HepG2 (cell line): Measurements from ENCODE around the gene SUN5. TPM values are rescaled to one million over a fixed set of nuclear protein-coding genes. Genes with fewer than 3 reads are reported as not detected.

Experiments
- DNMT3B ChIP-seq: conservative IDR thresholded peaks from 2 replicates; pipeline ENCODE4 v1.6.1; 2016; ENCODE audit warnings: missing biosample characterization, control low read depth
- EZH2 ChIP-seq: conservative IDR thresholded peaks from 2 replicates; pipeline ENCODE4 v1.6.1; 2012; ENCODE audit warnings: mild to moderate bottlenecking, low read depth, low read length, moderate library complexity
- IRF2 ChIP-seq: IDR thresholded peaks from 2 replicates; pipeline ENCODE4 v1.6.1; 2018; ENCODE audit warnings: missing genetic modification reagents, missing compliant biosample characterization
- MAFF ChIP-seq: IDR thresholded peaks from 2 replicates; pipeline ENCODE4 v1.6.1; 2011; ENCODE audit warnings: low read depth, low read length, improper control_type of control experiment
- MED8 ChIP-seq: sonication (generic); formaldehyde crosslinking; IDR thresholded peaks from 2 replicates; pipeline ENCODE4 v1.8.1; 2023; ENCODE audit warnings: mild to moderate bottlenecking, missing genetic modification reagents; ENCODE audit not compliant: insufficient replicate concordance
- MTF2 ChIP-seq: sonication (generic); formaldehyde crosslinking; IDR thresholded peaks from 2 replicates; pipeline ENCODE4 v1.5.0; 2020; ENCODE audit warnings: missing genetic modification reagents, borderline replicate concordance
- PCBP2 ChIP-seq: fragments of 200-400 bp; formaldehyde crosslinking; optimal IDR thresholded peaks from 2 replicates; pipeline ENCODE3; 2018; ENCODE audit warnings: low read length, low read depth; ENCODE audit not compliant: poor library complexity, severe bottlenecking
- REL ChIP-seq: sonication (generic); formaldehyde crosslinking; conservative IDR thresholded peaks from 2 replicates; pipeline ENCODE4 v1.8.0; 2022; ENCODE audit warnings: mild to moderate bottlenecking, missing genetic modification reagents, moderate library complexity
- RXRB ChIP-seq: IDR thresholded peaks from 2 replicates; pipeline ENCODE4 v1.6.1; 2016; ENCODE audit warnings: borderline replicate concordance, missing genetic modification reagents, missing compliant biosample characterization
- SOX13 ChIP-seq, 3 experiments: fragments of 450-650 bp in 1 of 3; sonication (generic) in 1 of 3; formaldehyde crosslinking in 1 of 3; IDR thresholded peaks in 2 of 3; conservative IDR thresholded peaks in 1 of 3; 2 replicates each; pipeline versions ENCODE4 v1.5.0 to v1.6.1; 2016 to 2020; ENCODE audit warnings: antibody characterized with exemption in 1 of 3, mild to moderate bottlenecking in 1 of 3, missing compliant biosample characterization in 1 of 3, missing genetic modification reagents in 1 of 3, moderate library complexity in 1 of 3
- TOPORS ChIP-seq: sonication (generic); formaldehyde crosslinking; IDR thresholded peaks from 2 replicates; pipeline ENCODE4 v1.8.0; 2023; ENCODE audit warnings: mild to moderate bottlenecking, missing genetic modification reagents
- ZBTB37 ChIP-seq: sonication (generic); formaldehyde crosslinking; IDR thresholded peaks from 2 replicates; pipeline ENCODE4 v1.4.0; 2020; ENCODE audit warnings: mild to moderate bottlenecking, missing genetic modification reagents
- ZNF160 ChIP-seq: sonication (generic); formaldehyde crosslinking; IDR thresholded peaks from 2 replicates; pipeline ENCODE4 v1.8.0; 2022; ENCODE audit warnings: mild to moderate bottlenecking, inconsistent platforms, missing genetic modification reagents
- ZNF207 ChIP-seq: fragments of 450-650 bp; IDR thresholded peaks from 2 replicates; pipeline ENCODE4 v1.6.1; 2016; ENCODE audit warnings: antibody characterized with exemption, borderline replicate concordance
- ZNF256 ChIP-seq: sonication (generic); formaldehyde crosslinking; conservative IDR thresholded peaks from 2 replicates; pipeline ENCODE4 v1.4.0; 2020; ENCODE audit warnings: missing genetic modification reagents
- ZNF350 ChIP-seq: sonication (generic); formaldehyde crosslinking; IDR thresholded peaks from 2 replicates; pipeline ENCODE4 v1.4.0; 2020; ENCODE audit warnings: mild to moderate bottlenecking, low read depth, missing genetic modification reagents, borderline replicate concordance
- ZNF530 ChIP-seq: sonication (generic); formaldehyde crosslinking; IDR thresholded peaks from 2 replicates; pipeline ENCODE4 v1.5.0; 2020; ENCODE audit warnings: low read depth, mild to moderate bottlenecking, missing genetic modification reagents
- ZNF552 ChIP-seq: sonication (generic); formaldehyde crosslinking; IDR thresholded peaks from 2 replicates; pipeline ENCODE4 v1.9.0; 2022; ENCODE audit warnings: missing genetic modification reagents, mild to moderate bottlenecking, borderline replicate concordance
- ZNF691 ChIP-seq: sonication (generic); formaldehyde crosslinking; IDR thresholded peaks from 2 replicates; pipeline ENCODE4 v1.4.0; 2020; ENCODE audit warnings: missing genetic modification reagents, low read depth, mild to moderate bottlenecking, borderline replicate concordance
- ZNF710 ChIP-seq: sonication (generic); formaldehyde crosslinking; IDR thresholded peaks from 2 replicates; pipeline ENCODE4 v1.5.0; 2020; ENCODE audit warnings: mild to moderate bottlenecking, missing genetic modification reagents, borderline replicate concordance
- ZNF766 ChIP-seq: sonication (generic); formaldehyde crosslinking; IDR thresholded peaks from 2 replicates; pipeline ENCODE4 v1.5.0; 2020; ENCODE audit warnings: missing genetic modification reagents, borderline replicate concordance
- ZSCAN5A ChIP-seq: sonication (generic); formaldehyde crosslinking; IDR thresholded peaks from 2 replicates; pipeline ENCODE4 v1.8.0; 2022; ENCODE audit warnings: mild to moderate bottlenecking, missing genetic modification reagents, borderline replicate concordance
- polyA plus RNA-seq, 8 experiments: library from polyadenylated mRNA; depleted of rRNA in 3 of 8; stranded (reverse) in 7 of 8; unstranded in 1 of 8; fragments of >200 nt; fragmentation: Illumina TruSeq in 4 of 8; extraction: Trizol in 4 of 8; gene quantifications; 2 replicates each; pipeline versions ENCODE4 v1.2.1 to v1.2.3, GENCODE V29; 2011 to 2016; ENCODE audit warnings: low read depth in 4 of 8, missing spikeins in 1 of 8, mixed read lengths in 1 of 8; ENCODE audit not compliant: insufficient read depth in 1 of 8
- total RNA-seq, 5 experiments: library from RNA; depleted of rRNA; stranded (reverse); fragments of >200 nt; fragmentation: Illumina TruSeq; extraction: Trizol; gene quantifications; 2 replicates each; pipeline ENCODE4 v1.2.3, GENCODE V29; 2016; ENCODE audit warnings: low read depth in 1 of 5

Gene SUN5
- total and polyA plus RNA-seq, 2 of the 13 experiments (the other 11 are each of a cell fraction or from before 2014, with no cell fraction given), result not detected

- 0 out of 2 replicates have a peak, but pooled peaks have one; percentile 47 for TF ChIP-seq DNMT3B (CRISPR knock-in tag)
- peak; percentile 99 for TF ChIP-seq MED8 (CRISPR knock-in tag)
- peak; percentile 69; the same call in 1 of the 2 replicates for TF ChIP-seq REL (CRISPR knock-in tag)
- peak; percentile 92; the same call in 1 of the 2 replicates for TF ChIP-seq ZNF552
- peak; percentile 92 for TF ChIP-seq IRF2 (CRISPR knock-in tag)
- peak; percentile 100 for TF ChIP-seq ZBTB37 (CRISPR knock-in tag)
- TF ChIP-seq ZNF350 (CRISPR knock-in tag), result peak; percentile 100
- peak; percentile 75 for TF ChIP-seq SOX13 (IDR thresholded peaks at IDR 0.05)
- TF ChIP-seq SOX13 (CRISPR knock-in tag; conservative IDR thresholded peaks at IDR 0.05 in 1 of 2, IDR thresholded peaks at IDR 0.05 in 1 of 2), result peak in 1 of 2 experiments; percentile 90; a peak in 2 of 4 replicates
- TF ChIP-seq ZNF766 (CRISPR knock-in tag), result no peak
- TF ChIP-seq ZNF256 (CRISPR knock-in tag), result peak; percentile 68; the same call in 1 of the 2 replicates
- TF ChIP-seq EZH2, result no peak
- 0 out of 2 replicates have a peak, but pooled peaks have one; percentile 45 for TF ChIP-seq ZNF530
- 0 out of 2 replicates have a peak, but pooled peaks have one; percentile 82 for TF ChIP-seq MTF2
- no peak for TF ChIP-seq TOPORS (CRISPR knock-in tag)
- no peak for TF ChIP-seq ZNF207
- TF ChIP-seq MAFF, result no peak
- TF ChIP-seq ZSCAN5A (CRISPR knock-in tag), result peak; percentile 93; the same call in 1 of the 2 replicates
- TF ChIP-seq ZNF691, result peak; percentile 100
- TF ChIP-seq ZNF710, result peak; percentile 92; the same call in 1 of the 2 replicates
- TF ChIP-seq PCBP2, result no peak
- peak; percentile 99 for TF ChIP-seq RXRB (CRISPR knock-in tag)
- TF ChIP-seq ZNF160 (CRISPR knock-in tag), result no peak; the same call in 1 of the 2 replicates
Measured at GRCh38 chr20:33009214-33010132, 5.2 kb upstream of the SUN5 start (continued).
